Measurements from ENCODE around the gene OR2A7.
"Not testable (repeated sequence)": the region's sequence is repeated elsewhere in the genome, so short reads cannot be mapped to it uniquely, and the experiment has no call there.

GRCh38 chr7:144247674-144248330, 16.8 kb downstream of the OR2A7 start:
- not testable (repeated sequence) for TF ChIP-seq CTCF (IDR thresholded peaks at IDR 0.05; ENCODE audit: low read length); EZH2 (IDR thresholded peaks at IDR 0.05; ENCODE audit: borderline replicate concordance, low read length)
